ENCODE data around the gene TECTA.

GRCh38 chr11:121145826-121146225 is 44.8 kb downstream of the TECTA start:
- TF ChIP-seq EZH2 (IDR thresholded peaks at IDR 0.05) = no peak
- TF ChIP-seq POLR2AphosphoS5 (IDR thresholded peaks at IDR 0.05; ENCODE audit: borderline replicate concordance, low read depth, low read length) = no peak

Data from SK-N-MC (cell line).